DMS114 treated with DMSO at 0.1 percent for 48 hours (cell line): ENCODE data around the gene MAP7D3.
"Not testable (repeated sequence)": the region's sequence is repeated elsewhere in the genome, so short reads cannot be mapped to it uniquely, and the experiment has no call there.

ENCODE experiments used
- DNase-seq: peaks from one replicate; lab custom pipeline; 2025; ENCODE audit not compliant: unreplicated experiment; lab: John Stamatoyannopoulos, UW

MAP7D3 gene

DNA sequence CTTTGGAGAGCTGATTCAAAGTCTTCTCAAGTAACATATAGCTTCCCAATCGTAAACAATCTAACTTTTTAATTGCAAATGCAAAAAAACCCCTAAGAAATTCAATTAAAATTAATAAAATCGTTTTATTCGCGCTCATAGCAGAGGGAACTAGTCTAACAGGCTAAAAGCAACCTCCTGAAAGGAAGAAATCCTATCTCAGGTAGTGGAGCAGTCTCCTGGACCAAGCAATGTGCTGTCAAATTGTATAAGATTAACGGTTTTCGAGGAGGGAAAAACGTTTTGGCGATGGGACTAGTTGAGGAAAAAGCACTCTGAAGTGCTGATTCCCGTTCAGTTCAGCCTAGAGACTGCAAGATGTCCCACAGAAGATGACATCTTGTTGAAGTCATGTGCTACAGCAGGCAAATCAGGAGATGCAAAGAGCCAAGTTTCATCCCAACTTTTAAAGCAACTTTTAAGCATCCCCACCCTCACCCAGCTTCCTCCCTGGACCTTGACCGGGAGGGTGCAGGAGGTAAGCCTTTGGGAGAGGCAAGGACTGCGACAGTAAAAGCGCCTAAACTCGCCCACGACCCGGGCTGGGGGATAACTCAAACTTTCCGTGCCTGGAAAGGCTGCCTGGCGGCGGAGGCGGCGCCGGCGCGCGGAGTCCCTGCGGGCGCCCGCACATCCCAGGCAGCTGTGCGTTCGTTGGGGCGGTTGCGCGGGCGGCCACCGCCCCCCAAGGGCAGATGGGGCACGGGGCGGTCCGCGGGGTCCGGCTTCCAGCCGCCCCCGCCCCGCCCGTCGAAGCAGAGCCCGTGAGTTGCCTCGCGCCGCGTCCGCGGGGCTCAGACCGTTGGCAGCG is 784 bp downstream of the MAP7D3 start:
- peak; percentile 14 for DNase-seq

DNA sequence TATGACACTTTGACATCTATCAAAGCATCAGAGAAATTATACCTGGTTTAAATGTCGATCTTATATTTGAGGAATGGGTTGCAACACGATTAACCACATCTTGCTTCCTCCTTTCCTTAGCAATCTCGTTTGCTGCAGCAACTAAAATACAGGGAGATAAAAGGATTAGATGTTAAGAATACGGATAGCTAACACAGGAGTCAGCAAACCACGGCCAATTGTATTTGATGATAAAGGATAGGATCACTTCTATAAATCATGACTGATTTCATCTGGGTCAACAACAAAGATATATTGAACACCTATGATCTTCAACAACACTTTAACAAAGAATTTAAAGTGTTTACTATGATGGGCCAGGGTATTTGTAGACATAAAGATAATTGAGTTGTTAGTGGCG is 5.0 kb downstream of the MAP7D3 start:
- no peak for DNase-seq

DNA sequence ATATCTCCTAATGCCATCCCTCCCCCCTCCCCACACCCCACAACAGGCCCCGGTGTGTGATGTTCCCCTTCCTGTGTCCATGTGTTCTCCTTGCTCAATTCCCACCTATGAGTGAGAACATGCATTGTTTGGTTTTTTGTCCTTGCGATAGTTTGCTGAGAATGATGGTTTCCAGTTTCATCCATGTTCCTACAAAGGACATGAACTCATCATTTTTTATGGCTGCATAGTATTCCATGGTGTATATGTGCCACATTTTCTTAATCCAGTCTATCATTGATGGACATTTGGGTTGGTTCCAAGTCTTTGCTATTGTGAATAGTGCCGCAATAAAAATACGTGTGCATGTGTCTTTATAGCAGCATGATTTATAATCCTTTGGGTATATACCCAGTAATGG is 13.4 kb downstream of the MAP7D3 start:
- DNase-seq = not testable (repeated sequence)

DNA sequence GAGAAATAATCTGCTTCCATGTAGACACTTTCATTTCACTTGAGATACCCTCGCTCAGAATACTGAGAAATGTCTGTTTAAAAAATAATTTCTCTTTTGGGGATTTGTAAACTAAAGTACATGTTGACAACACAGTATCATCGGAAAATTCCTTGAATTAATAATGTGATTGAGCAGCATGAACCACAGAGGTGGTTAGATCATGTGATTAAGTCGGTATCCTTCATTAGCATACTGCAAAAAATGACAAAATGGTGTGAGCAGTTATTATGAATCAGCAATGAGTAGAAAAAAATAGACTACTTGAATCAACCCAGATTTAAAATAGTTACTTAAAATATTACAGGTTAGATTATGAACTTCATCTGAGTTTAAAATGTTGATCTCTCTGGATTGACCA is 14.1 kb downstream of the MAP7D3 start:
- no peak for DNase-seq

- no peak for DNase-seq
Observed at GRCh38 chrX:136228839-136229207, 22.4 kb downstream of the MAP7D3 start.

DNA sequence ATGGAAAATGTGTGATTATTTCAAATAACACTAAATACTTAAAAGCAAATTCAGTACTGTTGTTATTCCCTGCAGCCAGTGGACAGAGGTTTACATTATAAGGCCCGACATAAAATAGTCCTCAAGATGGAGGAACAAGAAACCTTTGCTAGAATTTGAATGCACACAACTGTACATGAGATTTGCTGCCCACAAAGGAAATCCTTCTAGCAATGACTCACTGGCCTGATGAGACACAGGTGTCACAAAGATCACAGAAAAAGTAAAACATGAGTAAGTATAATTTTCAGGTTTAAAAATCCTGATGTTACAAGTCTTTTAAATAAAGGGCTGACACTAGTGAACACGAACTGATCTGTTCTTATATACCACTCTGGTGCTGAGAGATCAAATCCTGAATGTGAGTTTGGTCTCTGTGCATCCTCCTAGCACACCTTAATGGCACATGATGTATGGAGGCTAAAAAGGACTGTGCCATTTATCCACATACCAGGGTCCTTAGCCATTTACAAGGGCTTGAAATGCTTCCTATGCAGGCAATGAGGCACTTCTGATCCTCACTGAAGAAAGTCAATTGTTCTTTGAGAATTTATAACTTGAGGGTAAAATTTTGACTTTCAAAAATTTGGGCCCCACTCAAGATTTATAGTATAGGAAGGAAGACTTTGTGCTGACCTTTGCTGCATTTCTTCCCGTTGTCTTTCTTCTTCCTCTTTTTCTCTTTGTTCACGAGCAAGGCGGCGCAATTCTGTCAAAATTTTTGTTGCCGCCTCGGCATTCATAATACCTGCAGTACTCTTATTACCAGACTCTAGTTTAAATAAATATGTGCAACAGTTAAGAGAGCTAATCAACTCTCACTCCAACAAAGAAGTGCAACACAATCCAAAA is 23.0 kb downstream of the MAP7D3 start:
- DNase-seq = no peak

DNA sequence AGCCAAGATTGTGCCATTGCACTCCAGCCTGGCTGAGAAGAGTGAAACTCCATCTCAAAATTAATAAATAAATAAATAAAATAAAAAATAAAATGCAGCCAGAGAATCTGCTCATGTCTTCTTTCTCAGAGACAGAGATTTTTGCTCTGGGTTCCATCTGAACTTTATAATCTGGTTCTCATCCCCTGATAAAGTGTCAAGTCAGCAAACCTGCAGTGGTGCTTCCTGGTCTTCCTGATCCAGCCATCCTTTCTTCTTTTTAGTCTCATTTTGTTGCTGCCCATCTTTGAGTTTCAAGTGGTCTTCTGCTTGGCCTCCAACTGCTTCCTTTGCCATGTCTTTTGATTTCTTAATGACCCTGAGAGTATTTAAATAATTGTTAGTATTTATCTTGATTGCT is 24.1 kb downstream of the MAP7D3 start:
- DNase-seq = no peak

- no peak for DNase-seq
Observed at GRCh38 chrX:136221851-136222513, 29.2 kb downstream of the MAP7D3 start.

- no peak for DNase-seq
Observed at GRCh38 chrX:136220951-136221350, 30.2 kb downstream of the MAP7D3 start.

- no peak for DNase-seq
Observed at GRCh38 chrX:136220540-136220939, 30.7 kb downstream of the MAP7D3 start.

GRCh38 chrX:136219893-136220292 is 31.3 kb downstream of the MAP7D3 start:
- no peak for DNase-seq

- no peak for DNase-seq
Observed at GRCh38 chrX:136215559-136215958, 35.6 kb downstream of the MAP7D3 start.

GRCh38 chrX:136214551-136214950 is 36.6 kb downstream of the MAP7D3 start:
- no peak for DNase-seq

DNA sequence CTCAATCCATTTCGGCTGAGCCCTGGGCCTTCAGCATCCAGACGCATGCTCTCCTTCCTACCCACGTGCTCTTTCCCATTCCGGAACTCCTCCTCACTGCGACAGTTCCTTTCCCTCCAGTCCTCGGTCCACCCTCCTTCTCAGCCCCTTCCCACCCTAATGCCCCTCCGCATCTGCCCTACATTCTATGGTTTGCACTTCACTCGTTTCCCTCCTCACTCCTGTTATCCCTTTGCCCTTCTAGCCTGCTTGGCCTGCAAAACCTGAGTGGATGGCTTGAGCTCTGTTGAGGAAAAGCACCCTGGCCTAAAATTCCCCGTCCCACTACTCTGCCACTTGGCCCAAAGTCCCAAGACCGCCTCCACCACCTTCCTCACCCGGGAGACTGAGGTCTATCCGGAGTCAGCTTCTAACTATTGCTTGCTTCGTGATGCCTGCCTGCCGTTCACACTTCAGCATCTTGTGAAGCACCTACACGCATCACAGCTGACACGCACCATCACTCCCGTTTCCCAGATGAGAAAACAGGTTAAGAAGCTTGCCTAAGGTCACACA is 38.6 kb downstream of the MAP7D3 start:
- DNase-seq = no peak

GRCh38 chrX:136211766-136212556 is 39.2 kb downstream of the MAP7D3 start:
- DNase-seq = no peak

DNA sequence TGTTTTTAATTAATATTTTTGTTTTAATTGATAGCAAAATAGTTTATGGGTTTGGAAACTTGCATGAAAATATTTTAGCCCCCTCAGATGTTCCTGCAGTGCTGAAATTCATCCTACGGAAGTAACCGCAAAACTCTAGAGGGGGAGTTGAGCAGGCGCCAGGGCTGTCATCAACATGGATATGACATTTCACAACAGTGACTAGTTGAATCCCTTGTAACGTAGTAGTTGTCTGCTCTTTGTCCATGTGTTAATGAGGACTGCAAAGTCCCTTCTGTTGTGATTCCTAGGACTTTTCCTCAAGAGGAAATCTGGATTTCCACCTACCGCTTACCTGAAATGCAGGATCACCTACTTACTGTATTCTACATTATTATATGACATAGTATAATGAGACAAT is 40.4 kb downstream of the MAP7D3 start:
- no peak for DNase-seq

- no peak for DNase-seq
Observed at GRCh38 chrX:136210243-136210642, 41.0 kb downstream of the MAP7D3 start.

DNA sequence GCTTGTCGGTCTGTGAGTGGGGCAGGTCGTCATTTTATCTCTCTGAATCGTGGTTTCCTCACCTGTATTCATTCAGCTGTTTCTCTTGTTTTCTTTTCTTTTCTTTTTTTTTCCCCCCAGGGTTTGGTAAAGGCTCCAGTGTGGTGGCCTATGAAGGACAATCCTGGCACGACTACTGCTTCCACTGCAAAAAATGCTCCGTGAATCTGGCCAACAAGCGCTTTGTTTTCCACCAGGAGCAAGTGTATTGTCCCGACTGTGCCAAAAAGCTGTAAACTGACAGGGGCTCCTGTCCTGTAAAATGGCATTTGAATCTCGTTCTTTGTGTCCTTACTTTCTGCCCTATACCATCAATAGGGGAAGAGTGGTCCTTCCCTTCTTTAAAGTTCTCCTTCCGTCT is 41.4 kb downstream of the MAP7D3 start:
- DNase-seq = no peak

GRCh38 chrX:136209016-136209738 is 42.0 kb downstream of the MAP7D3 start:
- DNase-seq = no peak

DNA sequence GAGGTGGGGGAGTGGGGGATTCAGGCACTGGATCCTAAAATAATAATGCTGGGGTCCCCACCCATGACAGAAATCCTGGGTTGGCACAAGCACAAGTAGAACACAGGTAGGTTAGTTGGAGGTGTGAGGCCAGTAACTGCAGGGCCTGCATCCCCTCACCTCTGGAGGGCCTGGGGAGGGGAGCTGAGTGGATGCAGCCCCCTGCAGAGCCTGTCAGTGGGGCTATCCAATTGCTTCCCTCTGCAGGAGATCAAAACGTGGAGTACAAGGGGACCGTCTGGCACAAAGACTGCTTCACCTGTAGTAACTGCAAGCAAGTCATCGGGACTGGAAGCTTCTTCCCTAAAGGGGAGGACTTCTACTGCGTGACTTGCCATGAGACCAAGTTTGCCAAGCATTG is 43.7 kb downstream of the MAP7D3 start:
- no peak for DNase-seq
